ENCODE results near the gene FAM168A.
"Not testable (repeated sequence)": the region's sequence is repeated elsewhere in the genome, so short reads cannot be mapped to it uniquely, and the experiment has no call there.

FAM168A gene

GRCh38 chr11:73596547-73596946 is 1.4 kb downstream of the FAM168A start:
- no peak for DNase-seq (ENCODE audit: low read depth)

- no peak for DNase-seq (ENCODE audit: low read depth)
Measured at GRCh38 chr11:73592640-73593039, 5.3 kb downstream of the FAM168A start.

- no peak for DNase-seq (ENCODE audit: low read depth)
Measured at GRCh38 chr11:73591743-73592142, 6.2 kb downstream of the FAM168A start.

GRCh38 chr11:73590991-73591390 is 6.9 kb downstream of the FAM168A start:
- DNase-seq (ENCODE audit: low read depth): no peak

GRCh38 chr11:73586791-73587190 is 11.1 kb downstream of the FAM168A start:
- DNase-seq (ENCODE audit: low read depth): no peak

GRCh38 chr11:73585834-73586575 is 11.9 kb downstream of the FAM168A start:
- DNase-seq (ENCODE audit: low read depth): no peak

- no peak for DNase-seq (ENCODE audit: low read depth)
Measured at GRCh38 chr11:73584831-73585230, 13.1 kb downstream of the FAM168A start.

- DNase-seq (ENCODE audit: low read depth): no peak
Measured at GRCh38 chr11:73582653-73583052, 15.3 kb downstream of the FAM168A start.

GRCh38 chr11:73580749-73581148 is 17.2 kb downstream of the FAM168A start:
- not testable (repeated sequence) for DNase-seq (ENCODE audit: low read depth)

GRCh38 chr11:73579641-73580434 is 18.1 kb downstream of the FAM168A start:
- DNase-seq (ENCODE audit: low read depth): no peak

GRCh38 chr11:73578592-73579185 is 19.2 kb downstream of the FAM168A start:
- DNase-seq (ENCODE audit: low read depth): no peak

- no peak for DNase-seq (ENCODE audit: low read depth)
Measured at GRCh38 chr11:73577496-73577917, 20.4 kb downstream of the FAM168A start.

- no peak for DNase-seq (ENCODE audit: low read depth)
Measured at GRCh38 chr11:73576185-73576614, 21.7 kb downstream of the FAM168A start.

- DNase-seq (ENCODE audit: low read depth): not testable (repeated sequence)
Measured at GRCh38 chr11:73571982-73572381, 25.9 kb downstream of the FAM168A start.

GRCh38 chr11:73570415-73571114 is 27.3 kb downstream of the FAM168A start:
- no peak for DNase-seq (ENCODE audit: low read depth)

- no peak for DNase-seq (ENCODE audit: low read depth)
Measured at GRCh38 chr11:73566977-73567755, 30.7 kb downstream of the FAM168A start.

GRCh38 chr11:73566422-73566821 is 31.5 kb downstream of the FAM168A start:
- DNase-seq (ENCODE audit: low read depth): no peak

GRCh38 chr11:73565804-73566203 is 32.1 kb downstream of the FAM168A start:
- DNase-seq (ENCODE audit: low read depth): no peak

- no peak for DNase-seq (ENCODE audit: low read depth)
Measured at GRCh38 chr11:73564903-73565302, 33.0 kb downstream of the FAM168A start.

- DNase-seq (ENCODE audit: low read depth): no peak
Measured at GRCh38 chr11:73563539-73564200, 34.2 kb downstream of the FAM168A start.

- no peak for DNase-seq (ENCODE audit: low read depth)
Measured at GRCh38 chr11:73559743-73560142, 38.2 kb downstream of the FAM168A start.
